Measurements from ENCODE around the gene IL12B.
A peak's percentile ranks its signal among the peaks of the same experiment; 100 is the strongest.
"Not testable (repeated sequence)": the region's sequence is repeated elsewhere in the genome, so short reads cannot be mapped to it uniquely, and the experiment has no call there.

The IL12B gene

DNA sequence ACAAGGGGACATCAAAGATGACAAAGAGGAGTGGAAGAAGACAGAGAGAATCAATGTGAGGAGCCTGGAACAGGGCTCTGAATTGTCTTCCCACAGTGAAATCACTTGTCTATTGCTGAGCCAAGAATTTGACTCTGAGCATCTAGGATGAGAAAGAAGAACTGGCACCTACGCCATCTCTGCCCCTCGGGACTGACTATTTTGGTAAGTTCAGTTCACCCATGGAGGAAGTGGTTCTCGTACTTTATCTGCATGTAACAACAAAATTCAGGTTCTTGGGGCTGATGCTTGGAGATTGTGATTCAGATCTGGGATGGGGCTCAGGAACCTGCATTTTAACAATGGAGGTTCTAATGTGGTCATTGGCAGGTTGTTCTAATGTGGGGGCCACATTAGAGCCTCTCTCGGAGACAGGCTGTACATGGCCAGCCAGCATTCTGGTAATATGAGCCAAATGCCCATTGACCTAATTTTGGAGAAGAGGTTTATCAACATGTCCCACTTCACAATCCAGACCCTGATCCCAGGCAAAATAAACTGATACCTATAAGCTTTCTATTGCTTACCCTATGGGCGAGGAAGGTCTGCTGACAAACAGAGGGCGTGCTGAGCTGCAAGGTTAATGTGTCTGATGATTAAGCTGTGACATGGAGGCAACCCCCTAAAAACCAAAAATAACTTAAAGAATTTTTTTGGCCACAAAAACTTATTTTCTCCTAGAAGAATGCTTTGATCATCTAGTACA, 2.7 kb upstream of the IL12B start:
- DNase-seq = no peak

DNA sequence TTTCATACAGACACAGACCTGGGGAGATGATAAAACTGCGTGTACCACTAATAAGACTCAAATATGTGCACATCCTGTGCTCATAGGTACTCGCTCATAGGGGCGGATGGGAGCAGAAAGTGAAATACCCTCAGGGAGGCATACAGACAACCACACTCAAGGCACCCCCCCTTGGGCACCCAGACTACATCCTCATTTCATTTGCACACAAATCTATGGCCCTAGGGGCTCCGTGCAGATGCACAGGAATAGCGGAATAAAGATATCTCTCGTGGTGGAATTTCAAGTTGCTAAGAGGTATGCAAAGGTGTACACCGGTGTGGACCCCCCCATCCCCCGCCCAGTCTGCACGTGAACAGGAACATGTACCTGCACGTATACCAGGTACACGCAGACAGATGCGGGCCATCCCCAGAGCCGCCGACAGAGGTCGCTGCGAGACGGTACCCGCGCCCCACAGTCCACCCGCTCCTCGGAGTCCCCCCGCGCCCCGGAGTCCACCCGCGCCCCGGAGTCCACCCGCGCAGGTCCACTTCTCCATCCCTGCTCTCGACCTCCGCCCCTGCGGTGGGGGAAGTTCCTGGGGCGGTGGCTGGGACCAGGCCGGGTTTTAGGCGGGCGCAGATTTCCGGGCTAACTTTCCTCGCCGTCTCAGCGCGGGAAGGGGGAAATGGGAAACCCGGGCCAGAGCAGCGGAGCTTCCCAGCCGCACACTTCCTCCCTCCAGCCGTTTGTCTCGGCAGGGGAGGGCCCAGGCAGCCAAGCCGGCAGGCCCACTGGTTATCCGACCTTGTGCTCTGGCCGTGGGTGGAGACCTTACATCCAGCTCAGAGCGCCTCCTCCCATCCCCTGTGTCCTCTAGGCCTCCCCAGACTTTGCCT, 1.0 kb upstream of the IL12B start:
- DNase-seq = peak; percentile 72

DNA sequence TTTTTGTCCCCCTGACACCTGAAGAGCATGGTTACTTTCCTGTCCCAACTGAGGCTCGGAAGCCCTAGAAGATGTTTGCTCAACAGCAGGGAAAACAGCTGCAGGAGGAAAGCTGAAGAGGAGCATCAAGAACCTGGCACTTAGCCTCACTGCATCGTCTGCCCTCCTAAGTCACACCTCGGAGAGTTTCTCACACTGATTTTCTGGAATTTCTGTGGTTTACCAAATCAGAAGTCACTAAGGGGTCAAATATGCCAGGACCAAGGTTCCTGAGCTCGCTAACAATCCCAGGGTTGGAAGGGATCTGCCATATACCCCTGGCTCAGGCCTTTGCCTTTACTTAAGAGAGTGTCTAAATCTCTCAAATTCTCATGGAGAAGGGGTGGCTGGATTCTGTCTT, 5.3 kb downstream of the IL12B start:
- no peak for DNase-seq

DNA sequence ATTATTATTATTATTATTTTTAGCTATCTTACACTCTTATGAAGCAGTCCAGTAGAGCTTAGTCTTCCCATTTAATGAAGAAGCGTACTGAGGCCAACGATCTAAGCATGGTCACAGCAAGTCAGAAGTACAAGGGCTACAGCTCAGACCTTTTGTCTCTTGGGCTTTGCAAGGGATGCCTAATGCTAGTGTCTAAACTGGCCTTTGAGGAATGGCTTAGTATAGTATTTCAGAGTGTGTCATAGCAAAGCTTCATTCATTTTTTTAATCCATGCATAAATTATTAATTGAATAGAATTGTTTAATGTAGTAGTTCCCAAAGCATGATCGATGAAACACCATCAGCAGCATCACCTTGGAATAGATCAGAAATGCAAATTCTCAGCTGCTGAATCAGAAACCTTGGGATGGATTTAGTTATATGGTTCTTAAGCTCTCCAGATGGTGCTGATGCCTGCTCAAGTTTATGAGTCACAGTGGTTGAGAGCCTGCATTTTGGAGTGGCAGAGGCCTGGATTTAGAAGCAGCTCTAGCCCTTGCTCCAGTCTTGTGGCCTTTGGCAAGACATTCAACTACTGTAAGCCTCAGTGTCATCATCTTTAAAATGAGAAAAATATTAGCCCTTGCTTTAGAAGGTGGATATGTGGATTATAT, 6.1 kb downstream of the IL12B start:
- DNase-seq = no peak

DNA sequence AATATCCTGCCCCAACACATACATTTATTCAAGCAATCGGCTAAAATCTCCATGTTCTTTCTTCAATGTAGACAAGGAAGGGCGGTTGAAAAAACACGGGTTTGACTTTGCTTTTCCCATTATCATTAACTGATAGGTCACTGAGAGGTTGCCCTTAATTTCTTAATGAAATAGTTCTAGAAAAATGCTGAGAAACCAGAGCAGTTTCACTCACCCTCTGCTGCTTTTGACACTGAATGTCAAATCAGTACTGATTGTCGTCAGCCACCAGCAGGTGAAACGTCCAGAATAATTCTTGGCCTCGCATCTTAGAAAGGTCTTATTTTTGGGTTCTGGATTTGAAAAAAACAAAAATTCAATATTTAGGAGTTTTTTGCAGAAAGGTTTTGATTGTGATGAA, 8.1 kb downstream of the IL12B start:
- no peak for DNase-seq

DNA sequence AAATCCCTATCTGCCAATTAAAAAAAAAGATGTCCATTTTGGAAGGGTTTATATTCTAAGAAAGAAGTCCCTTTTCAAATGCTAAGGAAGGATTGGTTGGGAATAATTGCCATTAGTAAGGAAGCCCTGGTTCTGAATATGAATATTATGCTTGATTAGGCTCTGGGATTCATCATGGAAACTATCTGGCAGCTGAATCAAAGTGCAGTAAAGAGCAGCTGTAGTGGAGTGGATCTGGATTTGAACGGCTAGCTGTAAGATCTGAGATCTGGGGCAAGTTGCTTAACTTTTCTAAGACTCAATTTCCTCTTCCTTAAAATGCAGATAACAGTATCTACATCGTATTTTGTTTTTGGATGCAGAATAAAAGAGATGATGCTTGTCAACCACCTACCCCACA, 10.5 kb downstream of the IL12B start:
- no peak for DNase-seq

DNA sequence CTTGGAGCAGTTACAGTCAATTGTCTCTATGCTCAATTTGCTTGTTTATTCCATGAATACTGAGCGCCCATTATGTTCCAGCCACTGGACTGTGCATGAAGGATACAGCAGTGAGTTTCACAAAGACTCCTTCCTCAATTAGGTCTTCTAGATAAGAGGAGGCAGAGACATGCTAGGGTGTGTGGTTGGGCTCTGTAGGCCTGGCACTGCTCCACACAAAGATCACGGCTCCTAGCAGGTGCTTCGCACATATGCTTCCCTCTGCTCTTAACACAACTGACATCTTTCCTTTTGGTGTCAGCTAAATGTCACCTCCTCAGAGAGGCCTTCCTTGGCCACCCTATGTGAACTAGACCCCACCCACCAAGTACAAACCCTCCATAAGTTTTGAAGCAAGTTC, 10.9 kb downstream of the IL12B start:
- DNase-seq = no peak

DNA sequence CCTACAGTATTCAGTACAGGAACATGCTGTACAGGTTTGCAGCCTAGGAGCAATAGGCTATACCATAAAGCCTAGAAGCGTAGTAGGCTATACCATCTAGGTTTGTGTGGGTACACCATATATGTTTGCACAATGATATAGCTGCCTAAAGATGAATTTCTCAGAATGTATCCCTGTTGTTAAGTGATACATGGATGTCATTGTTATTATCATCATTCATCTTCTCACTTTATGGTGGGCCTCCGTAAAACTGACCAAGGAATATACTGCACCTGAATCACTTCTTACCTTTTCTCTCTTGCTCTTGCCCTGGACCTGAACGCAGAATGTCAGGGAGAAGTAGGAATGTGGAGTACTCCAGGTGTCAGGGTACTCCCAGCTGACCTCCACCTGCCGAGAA, 11.8 kb downstream of the IL12B start:
- no peak for DNase-seq

DNA sequence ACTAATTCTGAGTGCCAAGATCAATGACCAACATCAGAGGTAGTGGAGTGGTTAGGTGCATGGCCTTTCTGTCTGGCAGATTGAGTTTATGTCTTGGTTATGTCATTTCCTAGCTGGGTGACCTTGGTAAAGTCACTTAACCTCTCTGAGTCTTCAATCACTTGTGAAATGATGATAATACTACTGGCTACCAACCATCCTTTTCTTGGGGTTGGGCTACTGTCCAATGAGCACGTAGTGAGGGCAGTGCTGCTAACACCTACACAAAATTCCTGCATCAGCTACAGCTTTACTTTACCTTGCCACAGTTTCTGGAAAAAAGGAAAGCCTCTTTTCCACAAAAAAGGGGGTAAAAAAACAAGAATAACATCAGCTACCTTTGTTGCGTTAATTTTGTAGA, 12.4 kb downstream of the IL12B start:
- no peak for DNase-seq

DNA sequence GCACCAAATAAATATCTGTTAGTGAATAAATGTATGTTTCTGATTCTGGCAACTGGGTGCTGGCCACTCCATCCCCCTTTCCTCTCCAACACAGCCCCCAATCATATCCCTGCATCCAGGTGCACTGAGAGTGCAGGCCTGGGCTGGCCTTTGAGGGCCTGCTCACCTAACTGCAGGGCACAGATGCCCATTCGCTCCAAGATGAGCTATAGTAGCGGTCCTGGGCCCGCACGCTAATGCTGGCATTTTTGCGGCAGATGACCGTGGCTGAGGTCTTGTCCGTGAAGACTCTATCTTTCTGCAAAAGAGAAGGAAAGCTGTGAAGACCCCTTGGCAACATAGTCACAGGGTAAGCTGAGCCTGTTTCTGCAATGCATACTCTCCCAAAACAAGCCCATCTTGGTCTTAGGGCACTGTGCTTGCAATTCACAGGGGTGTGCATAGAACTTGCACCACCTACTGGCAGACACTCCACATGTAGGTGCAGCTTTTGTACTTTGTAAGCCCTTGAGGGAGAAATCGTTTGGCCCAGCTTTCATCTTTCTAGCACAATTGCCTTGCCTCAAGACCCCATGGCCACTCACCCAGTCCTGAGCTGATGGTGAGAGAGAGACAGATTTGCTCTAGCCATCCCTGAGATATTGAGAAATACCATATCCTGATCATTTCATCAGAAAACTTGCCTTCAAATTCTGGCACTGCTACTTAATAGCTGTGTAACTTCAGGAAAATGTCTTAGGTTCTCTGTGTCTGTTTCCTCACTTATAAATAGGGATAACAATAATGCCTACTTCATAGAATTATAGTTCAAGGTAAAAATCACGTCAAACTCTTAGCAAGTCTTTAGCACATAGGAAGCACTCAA, 13.5 kb downstream of the IL12B start:
- DNase-seq = peak; percentile 5

DNA sequence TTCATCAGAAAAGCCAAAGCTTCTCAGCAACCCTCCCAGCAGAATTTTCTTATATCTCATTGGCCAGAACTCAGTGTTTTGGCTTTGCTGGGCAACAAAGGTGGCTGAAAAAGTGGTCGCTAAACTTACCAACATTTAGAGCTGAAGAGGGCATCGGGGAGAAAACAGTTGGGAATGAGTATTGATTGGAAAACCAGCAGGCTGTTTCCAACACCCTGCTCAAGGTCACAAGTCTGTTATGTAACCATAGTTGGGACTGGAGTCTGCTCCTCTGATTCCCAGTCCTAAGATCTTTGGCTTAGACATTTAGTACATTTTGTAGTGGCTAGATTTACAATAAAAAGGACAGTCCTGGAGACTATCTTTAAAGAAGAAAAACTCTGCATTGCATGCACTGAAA, 17.1 kb downstream of the IL12B start:
- no peak for DNase-seq

DNA sequence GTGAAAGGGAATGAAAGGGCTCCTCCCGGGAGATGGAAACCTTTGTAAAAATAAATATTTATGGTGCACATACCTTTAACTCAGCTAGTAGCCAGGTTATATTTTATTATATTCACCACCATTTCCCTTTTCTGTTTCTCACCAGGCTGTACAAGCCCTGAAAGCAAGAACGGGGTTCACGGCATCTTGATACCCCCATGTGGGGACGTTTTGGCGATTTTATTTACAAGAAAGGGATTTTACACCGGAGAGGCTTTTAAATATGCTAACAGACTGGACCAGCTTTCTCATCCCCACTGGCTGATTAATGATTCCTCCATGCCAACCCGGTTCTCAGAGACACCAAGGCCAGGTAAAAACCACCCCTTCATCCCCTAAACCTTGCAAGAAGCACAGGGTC, 19.2 kb downstream of the IL12B start:
- DNase-seq = no peak

DNA sequence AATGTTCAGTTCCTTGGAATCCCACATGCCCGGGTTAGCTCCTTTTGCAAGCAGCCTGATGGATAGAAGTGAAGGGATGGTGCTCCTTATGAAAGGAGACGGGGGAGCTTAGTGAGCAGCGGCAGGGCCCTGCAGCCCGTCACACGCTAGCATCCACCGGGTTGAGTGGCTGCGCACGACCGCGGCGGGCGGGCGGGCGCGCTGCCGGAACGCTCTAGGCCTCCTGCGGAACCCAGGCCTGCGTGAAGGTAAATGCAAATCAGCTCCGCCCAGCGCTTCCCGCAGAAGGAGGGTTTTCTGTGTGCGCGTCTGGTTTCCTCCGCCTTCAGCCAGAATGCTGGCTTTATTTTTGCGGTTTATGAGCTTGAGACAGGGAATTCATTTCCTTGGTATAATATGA, 19.8 kb downstream of the IL12B start:
- no peak for DNase-seq

DNA sequence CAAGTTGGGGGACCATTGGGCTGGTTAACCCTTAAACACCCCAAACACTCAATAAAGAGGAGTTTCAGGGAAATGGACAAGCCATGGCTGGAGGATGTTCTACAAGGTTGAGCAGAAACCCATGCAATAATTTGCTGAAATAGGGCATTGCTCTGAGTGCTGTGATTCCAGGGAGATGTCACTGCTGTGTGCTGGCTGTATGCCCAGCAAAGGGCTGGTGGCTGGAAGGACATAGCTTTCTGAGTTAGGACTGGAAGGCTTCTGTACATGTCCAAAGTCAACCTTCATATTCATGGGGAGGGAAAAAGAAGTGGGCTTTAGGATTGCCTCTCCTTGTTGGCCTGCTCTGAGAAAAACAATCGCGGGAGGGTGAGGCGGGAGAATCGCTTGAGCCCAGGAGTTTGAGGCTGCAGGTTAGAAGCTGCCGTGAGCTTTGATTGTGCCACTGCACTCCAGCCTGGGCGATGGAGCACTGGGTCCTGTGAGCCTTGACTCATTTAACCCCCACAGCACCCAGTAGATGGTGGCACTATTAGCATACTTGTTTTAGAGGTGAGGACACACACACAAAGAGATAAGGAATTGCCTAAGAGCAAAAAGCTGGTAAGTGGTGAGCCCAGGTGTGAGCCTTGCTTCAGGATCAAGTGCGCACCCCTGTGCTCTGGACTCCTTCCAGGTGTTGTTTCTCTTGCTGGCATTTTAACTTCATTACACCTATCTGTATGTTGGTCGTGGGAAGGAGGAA, 20.4 kb downstream of the IL12B start:
- DNase-seq = no peak

DNA sequence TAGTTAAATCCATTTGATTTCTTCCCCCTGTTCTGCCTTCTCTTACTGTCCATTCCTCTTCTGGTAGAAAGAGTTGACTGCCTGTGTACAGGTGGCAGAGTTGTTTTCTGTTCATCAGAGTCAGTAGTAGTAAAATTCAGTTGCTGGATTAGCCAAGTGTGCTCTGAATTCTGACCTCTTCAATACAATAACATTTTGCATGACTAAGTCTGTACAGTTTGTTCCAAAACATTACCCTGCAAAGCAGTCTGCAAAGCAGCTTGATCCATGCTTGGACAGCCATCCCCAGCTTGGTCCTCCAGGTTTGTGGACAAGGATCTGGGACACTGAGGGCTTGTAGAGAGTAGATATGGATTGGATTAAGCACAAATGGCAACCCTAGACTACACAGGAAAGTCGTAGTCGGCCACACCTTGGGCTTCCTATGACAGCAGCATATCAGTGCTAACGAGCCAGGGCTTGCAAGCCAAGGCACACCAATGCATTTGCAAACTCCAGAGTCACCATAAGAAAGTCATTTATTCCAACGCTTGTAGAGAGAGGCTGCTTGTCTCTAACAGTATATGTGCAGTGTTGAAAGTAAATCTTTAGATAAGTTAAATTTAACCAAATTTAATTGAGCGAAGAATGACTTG, 25.2 kb downstream of the IL12B start:
- DNase-seq = no peak

DNA sequence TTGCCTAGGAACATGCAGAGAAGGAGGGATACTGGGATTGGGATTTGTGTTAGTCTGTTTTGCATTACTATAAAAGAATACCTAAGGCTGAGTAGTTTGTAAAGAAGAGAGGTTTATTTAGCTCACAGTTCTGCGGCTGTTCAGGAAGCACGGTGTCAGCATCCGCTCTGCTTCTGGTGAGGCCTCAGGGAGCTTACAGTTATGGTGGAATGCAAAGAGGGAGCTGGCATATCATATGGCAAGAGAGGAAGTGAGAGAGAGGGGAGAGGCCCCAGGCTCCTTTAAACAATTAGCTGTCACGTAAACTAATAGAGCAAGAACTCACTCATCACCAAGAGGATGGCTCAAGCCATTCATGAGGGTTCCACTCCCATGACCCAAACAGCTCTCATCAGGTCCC, 27.0 kb downstream of the IL12B start:
- DNase-seq = no peak

DNA sequence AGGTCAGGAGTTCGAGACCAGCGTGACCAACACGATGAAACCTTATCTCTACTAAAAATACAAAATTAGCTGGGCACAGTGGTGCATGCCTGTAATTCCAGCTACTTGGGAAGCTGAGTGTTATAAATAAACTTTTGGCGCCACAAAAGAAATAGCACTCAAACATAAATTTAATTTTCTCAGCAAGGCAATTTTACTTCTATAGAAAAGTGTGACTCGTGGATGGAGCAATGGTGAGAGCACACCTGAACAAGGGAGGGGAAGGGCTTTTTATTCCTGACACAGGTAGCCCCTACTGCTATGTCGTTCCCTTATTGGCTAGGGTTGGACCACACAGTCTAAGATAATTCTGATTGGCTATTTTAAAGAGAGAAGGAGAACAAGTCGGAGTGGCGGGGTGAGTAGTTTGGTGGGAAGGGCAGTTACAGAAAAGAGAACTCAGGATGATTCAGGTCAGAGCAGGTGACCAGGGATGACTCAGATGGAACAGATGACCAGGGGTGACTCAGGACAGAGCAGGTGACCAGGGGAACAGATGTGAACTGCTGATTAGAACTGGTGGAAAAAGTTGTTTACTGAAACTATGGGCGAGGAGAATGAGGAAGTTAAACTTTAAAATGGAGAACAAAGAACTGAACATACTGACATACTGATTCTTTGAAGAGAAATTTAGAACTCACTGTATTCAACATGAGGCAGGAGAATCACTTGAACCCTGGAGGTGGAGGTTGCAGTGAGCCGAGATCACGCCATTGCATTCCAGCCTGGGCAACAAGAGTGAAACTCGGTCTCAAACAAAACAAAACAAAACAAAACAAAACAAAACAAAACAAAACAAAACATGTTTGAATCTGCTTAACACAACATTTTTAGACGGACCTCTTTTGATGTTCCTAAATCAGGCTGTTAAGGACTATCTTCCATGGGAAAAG, 28.1 kb downstream of the IL12B start:
- DNase-seq = not testable (repeated sequence)

DNA sequence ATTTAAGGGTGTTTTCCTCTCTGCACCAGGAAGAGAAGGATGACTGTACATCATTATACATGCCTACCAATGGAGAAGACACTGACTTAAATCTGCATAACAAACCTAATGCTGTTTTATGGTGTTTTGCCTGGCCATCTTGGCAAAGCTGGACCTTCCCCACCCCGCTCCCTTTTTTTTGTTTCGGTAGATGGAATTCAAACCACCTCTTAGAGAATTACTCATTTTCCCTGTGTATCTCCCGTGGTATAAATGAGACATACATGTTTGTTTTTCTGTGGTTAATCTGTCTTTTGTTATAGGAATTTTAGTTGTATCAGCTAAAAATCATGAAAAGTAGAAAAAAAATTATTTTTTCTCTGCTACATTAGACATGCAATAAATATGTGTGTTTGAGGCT, 28.8 kb downstream of the IL12B start:
- no peak for DNase-seq

DNA sequence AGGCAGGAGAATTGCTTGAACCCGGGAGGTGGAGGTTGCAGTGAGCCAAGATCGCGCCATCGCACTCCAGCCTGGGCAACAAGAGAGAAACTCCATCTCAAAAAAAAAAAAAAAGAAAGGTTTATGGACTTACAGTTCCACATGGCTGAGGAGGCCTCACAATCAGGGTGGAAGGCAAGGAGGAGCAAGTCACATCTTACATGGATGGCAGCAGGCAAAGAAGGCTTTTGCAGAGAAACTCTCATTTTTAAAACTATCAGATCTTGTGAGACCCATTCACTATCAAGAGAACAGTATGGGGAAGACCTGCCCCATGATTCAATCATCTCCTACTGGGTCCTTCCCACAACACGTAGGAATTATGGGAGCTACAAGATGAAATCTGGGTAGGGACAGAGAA, 33.0 kb downstream of the IL12B start:
- not testable (repeated sequence) for DNase-seq

DNA sequence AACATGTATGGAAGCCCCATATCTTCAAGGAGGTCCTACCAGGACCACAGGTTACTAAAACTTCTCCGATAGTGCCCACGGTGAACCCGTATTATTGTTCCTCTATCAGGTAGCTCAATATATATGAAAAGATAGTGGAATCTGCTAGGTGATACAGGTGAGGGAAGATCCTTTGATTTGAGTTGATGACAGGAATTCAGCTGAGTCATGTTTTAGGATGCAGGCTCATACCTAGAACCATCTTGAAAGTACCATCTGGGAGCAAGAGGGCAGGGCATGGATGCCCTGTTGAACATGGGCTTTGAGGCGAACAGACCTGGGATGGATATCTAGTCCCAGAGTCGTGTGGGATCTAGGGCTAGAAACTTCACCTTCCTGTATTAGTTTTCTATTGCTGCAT, 35.4 kb downstream of the IL12B start:
- no peak for DNase-seq

DNA sequence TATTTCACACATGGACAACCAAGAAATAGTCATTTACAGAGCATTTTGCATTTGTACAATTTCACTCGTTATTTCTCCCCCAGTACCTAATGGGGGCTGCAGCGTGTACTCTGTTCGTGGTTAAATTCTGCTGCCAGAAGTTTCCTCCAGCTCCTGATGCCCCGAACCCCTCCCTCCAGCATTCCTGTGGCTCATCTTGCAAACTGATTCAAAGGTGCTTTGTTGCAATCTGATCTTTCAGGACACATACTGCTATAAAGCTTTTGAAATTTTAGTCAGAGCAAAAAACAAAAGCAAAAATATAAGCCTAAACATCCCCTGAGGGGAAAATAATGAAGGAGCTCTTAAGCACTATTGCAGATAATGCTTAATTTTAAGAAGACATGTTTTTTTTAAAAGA, 39.5 kb downstream of the IL12B start:
- DNase-seq = no peak

Measured in stimulated activated naive CD4-positive, alpha-beta T cell treated with Interleukin-2 at 50 U/mL for 16 hours (primary cell).